Pancreas (tissue), 10 donors: Measurements from ENCODE around the gene PLEKHH1. TPM values are rescaled to one million over a fixed set of nuclear protein-coding genes. Genes with fewer than 3 reads are reported as not detected.

Source experiments
- ATAC-seq, 4 donors: fragments of 200-7000 bp; cut with Tn5 transposase; one replicate each; pipeline versions ENCODE4 v1.8.0 to v1.9.1; 2020; ENCODE audit warnings: mild to moderate bottlenecking in 4 of 4, moderate library complexity in 4 of 4
- DNase-seq, 6 donors: peaks; one replicate each; pipeline ENCODE4 v3.0.0-alpha.2; 2020
- FAIRE-seq: peaks from 2 replicates; lab custom pipeline; 2012; peaks lifted over from hg19 to GRCh38; lab: Jason Lieb, UNC
- H3K27ac ChIP-seq, 4 donors: fragments of 200-600 bp; sonication (generic); 1 replicate in 3 of 4; 2 replicates in 1 of 4; pipeline versions ENCODE4 v1.5.0 to v1.8.0; 2020
- H3K27me3 ChIP-seq, 4 donors: fragments of 200-600 bp; one replicate each; pipeline ENCODE4 v1.8.0; 2021
- H3K36me3 ChIP-seq, 3 donors: fragments of 200-600 bp; sonication (generic) in 1 of 3; one replicate each; pipeline versions ENCODE4 v1.5.0 to v1.8.0; 2020 to 2021
- H3K4me1 ChIP-seq, 3 donors: fragments of 200-600 bp; one replicate each; pipeline ENCODE4 v1.8.0; 2021
- H3K4me3 ChIP-seq, 4 donors: fragments of 200-600 bp; sonication (generic) in 2 of 4; one replicate each; pipeline versions ENCODE4 v1.5.0 to v1.8.0; 2020 to 2021
- H3K9me3 ChIP-seq, 4 donors: fragments of 200-600 bp; one replicate each; pipeline ENCODE4 v1.8.0; 2021
- CTCF ChIP-seq, 4 donors: fragments of 200-600 bp; sonication (generic) in 3 of 4; IDR thresholded peaks; one replicate each; pipeline versions ENCODE4 v1.5.0 to v1.8.0; 2021; ENCODE audit warnings: antibody characterized with exemption in 4 of 4
- WGBS, 2 donors: extraction: QIAGEN DNeasy Blood & Tissue Kit; methylation state at CpG; one replicate each; pipeline ENCODE4 v1.1.7; 2013; 5-methylcytosine and 5-hydroxymethylcytosine counted together
- intact Hi-C, 3 donors: fragments of 100-400 bp; cut with DNase I; formaldehyde crosslinking; loops; one replicate each; pipeline versions ENCODE4 v1.11.1 to v1.14.2; 2022
- polyA plus RNA-seq, 2 donors: library from polyadenylated mRNA; stranded (reverse); fragments of 200-250 nt; gene quantifications; one replicate each; pipeline ENCODE4 v1.2.3, GENCODE V29; 2013
- total RNA-seq, 6 donors: library from RNA; stranded (reverse); fragmentation: NEBNext Ultra II Directional in 4 of 6; extraction: Animal tissue kit (Norgen Biotek cat#: 25700) in 4 of 6; gene quantifications; one replicate each; pipeline versions ENCODE4 v1.2.1 to v1.2.4, GENCODE V29; 2021 to 2023
- donor health status: healthy with polysubstance abuse.
- donor health status: DM: no; HTN: no; CAD: no; lungs with moderate emphysema.
- donor health status: DM: no; HTN: no; CAD: no.
- donor health status: control.
- donor health status: control.
- donor health status: Bipolar disorder and iron deficiency.
- donor health status: DM: yes; HTN: yes; CAD: no.
- donor health status: DM: no; HTN: no; CAD: no.
- donor health status: DM: no; HTN: no; CAD: no.
- donor health status: DM: yes; HTN: yes; CAD: no.

PLEKHH1 gene
- total and polyA plus RNA-seq, 8 donors: 15.0 to 48.8 (median 22.6) TPM

GRCh38 chr14:67569011-67569650 is 36.0 kb downstream of the PLEKHH1 start:
- ATAC-seq (no peak), FAIRE-seq (no peak), DNase-seq (peak in 1 of 6 donors; percentile 42)
- peaks cover 0 to 3% (median 0%) of the 10 kb centered on the region in 3 donors for H3K4me1 ChIP-seq
- TF ChIP-seq CTCF (IDR thresholded peaks at IDR 0.05): no peak
- no peaks in the 10 kb centered on the region for H3K9me3 ChIP-seq
- H3K4me3 ChIP-seq: no peak overlapping the region
- no peaks in the 10 kb centered on the region for H3K36me3 ChIP-seq
- no peak overlapping the region for H3K27ac ChIP-seq
- intact Hi-C loops: no loop called here
- whole genome bisulfite sequencing, 2 donors: 79 to 82% methylated on average over 11 of the region's 11 CpGs
- no peaks in the 10 kb centered on the region for H3K27me3 ChIP-seq

- FAIRE-seq (no peak), DNase-seq (peak in 1 of 6 donors; percentile 21), ATAC-seq (no peak)
- Histone ChIP-seq H3K9me3 (no peaks in the 10 kb centered on the region), H3K27ac (no peak overlapping the region), H3K36me3 (no peaks in the 10 kb centered on the region), H3K4me3 (no peak overlapping the region), H3K27me3 (no peaks in the 10 kb centered on the region), H3K4me1 (peaks cover 0 to 3% (median 0%) of the 10 kb centered on the region in 3 donors)
- TF ChIP-seq CTCF (IDR thresholded peaks at IDR 0.05): no peak
- intact Hi-C loops: loop anchor here in 2 of 3 donors (5.0 to 10.0 kb wide), 2 partner anchors 142 to 145 kb away; no protein-coding TSS in a partner anchor
- 88% methylated on average over 4 of the region's 4 CpGs for WGBS, 2 donors
Observed at GRCh38 chr14:67569651-67570290, 36.7 kb downstream of the PLEKHH1 start.

- DNase-seq: no peak
- no peak for FAIRE-seq
- H3K4me1 ChIP-seq: peaks cover 0 to 3% (median 0%) of the 10 kb centered on the region in 3 donors
- 86 to 90% methylated on average over 7 of the region's 7 CpGs for WGBS, 2 donors
- no peak overlapping the region for H3K4me3 ChIP-seq
- no peaks in the 10 kb centered on the region for H3K9me3 ChIP-seq
- H3K36me3 ChIP-seq: no peaks in the 10 kb centered on the region
- ATAC-seq: no peak
- intact Hi-C loops: loop anchor here in 2 of 3 donors (5.0 to 10.0 kb wide), 2 partner anchors 143 to 146 kb away; no protein-coding TSS in a partner anchor
- H3K27me3 ChIP-seq: no peaks in the 10 kb centered on the region
- TF ChIP-seq CTCF (IDR thresholded peaks at IDR 0.05): no peak
- no peak overlapping the region for H3K27ac ChIP-seq
Observed at GRCh38 chr14:67570453-67570852, 37.4 kb downstream of the PLEKHH1 start.

GRCh38 chr14:67571275-67571990 is 38.3 kb downstream of the PLEKHH1 start:
- Histone ChIP-seq H3K4me3 (no peak overlapping the region), H3K27ac (no peak overlapping the region), H3K9me3 (no peaks in the 10 kb centered on the region), H3K4me1 (peaks cover 0 to 3% (median 0%) of the 10 kb centered on the region in 3 donors), H3K36me3 (no peaks in the 10 kb centered on the region), H3K27me3 (no peaks in the 10 kb centered on the region)
- intact Hi-C loops: loop anchor here in 2 of 3 donors (5.0 to 10.0 kb wide), 2 partner anchors 144 to 147 kb away; no protein-coding TSS in a partner anchor
- 46 to 48% methylated on average over 13 to 14 of the region's 14 CpGs for WGBS, 2 donors
- peak; percentile 66 to 82 (median 70) for TF ChIP-seq CTCF (IDR thresholded peaks at IDR 0.05)
- no peak for FAIRE-seq
- peak; percentile 63 to 86 (median 78) for ATAC-seq
- DNase-seq: peak in 5 of 6 donors; percentile 30 to 77 (median 63)
